Panc1 (cell line): ENCODE measurements around the gene AK2.

Experiments
- CTCF ChIP-seq: fragments of 450-650 bp; IDR thresholded peaks from 2 replicates; pipeline ENCODE4 v1.5.1; 2017; ENCODE audit warnings: mild to moderate bottlenecking
- SIN3A ChIP-seq: IDR thresholded peaks from 2 replicates; pipeline ENCODE4 v1.6.1; 2012; ENCODE audit warnings: low read depth, mild to moderate bottlenecking, low read length, moderate library complexity, borderline replicate concordance; ENCODE audit not compliant: insufficient read depth
- TCF7L2 ChIP-seq: IDR thresholded peaks from 2 replicates; pipeline ENCODE4 v1.6.1; 2011; ENCODE audit warnings: mild to moderate bottlenecking, low read depth, low read length, inconsistent platforms

GRCh38 chr1:32988665-32989064, 48.0 kb downstream of the AK2 start:
- TF ChIP-seq TCF7L2 (no peak), CTCF (no peak), SIN3A (no peak)
